GM21528 (cell line): ENCODE results near the gene BPIFA3.

ENCODE experiments used
- ATAC-seq: cut with Tn5 transposase; IDR thresholded peaks from one replicate; pipeline ENCODE4 v1.9.1; 2021; ENCODE audit warnings: mild to moderate bottlenecking, moderate library complexity; ENCODE audit not compliant: unreplicated experiment, low FRiP score

BPIFA3 gene

GRCh38 chr20:33257237-33257636, 40.1 kb downstream of the BPIFA3 start:
- ATAC-seq = no peak

- no peak for ATAC-seq
These were observed 42.2 kb downstream of the BPIFA3 start for GRCh38 chr20:33259371-33259770.

- no peak for ATAC-seq
These were observed 44.3 kb downstream of the BPIFA3 start for GRCh38 chr20:33261465-33261864.

GRCh38 chr20:33262658-33263065, 45.5 kb downstream of the BPIFA3 start:
- ATAC-seq = no peak

GRCh38 chr20:33263784-33264183, 46.6 kb downstream of the BPIFA3 start:
- ATAC-seq = no peak

- no peak for ATAC-seq
These were observed 50.5 kb downstream of the BPIFA3 start for GRCh38 chr20:33267701-33268100.

GRCh38 chr20:33272155-33272873, 55.2 kb downstream of the BPIFA3 start:
- no peak for ATAC-seq

GRCh38 chr20:33273117-33273851, 56.1 kb downstream of the BPIFA3 start:
- no peak for ATAC-seq

- no peak for ATAC-seq
These were observed 58.1 kb downstream of the BPIFA3 start for GRCh38 chr20:33275215-33275614.

- no peak for ATAC-seq
These were observed 58.7 kb downstream of the BPIFA3 start for GRCh38 chr20:33275871-33276270.

GRCh38 chr20:33276303-33277113, 59.4 kb downstream of the BPIFA3 start:
- no peak for ATAC-seq
